CD4-positive, alpha-beta T cell (primary cell): ENCODE data around the gene MARCHF3. TPM values are rescaled to one million over a fixed set of nuclear protein-coding genes. Genes with fewer than 3 reads are reported as not detected.

Source experiments
- ATAC-seq: fragments of 200-7000 bp; cut with Tn5 transposase; one replicate; pipeline ENCODE4 v1.10.0; 2022; ENCODE audit warnings: mild to moderate bottlenecking; ENCODE audit not compliant: poor library complexity
- CTCF ChIA-PET: fragments of 350-600 bp; sonication (Branson Sonifier 250); formaldehyde crosslinking; loops from one replicate; lab custom pipeline; 2021; ENCODE audit warnings: antibody characterized with exemption, inconsistent platforms; lab: Charles Lee
- POLR2A ChIA-PET: fragments of 350-600 bp; sonication (Branson Sonifier 250); formaldehyde crosslinking; loops from one replicate; lab custom pipeline; 2021; ENCODE audit warnings: antibody characterized with exemption, inconsistent platforms; lab: Charles Lee
- DNase-seq, 14 experiments: peaks; one replicate each; pipeline ENCODE4 v3.0.0-alpha.2; 2013 to 2020; ENCODE audit warnings: mixed read lengths in 2 of 14
- H3K27ac ChIP-seq, 2 donors: one replicate each; pipeline versions ENCODE4 v1.5.1 to v1.7.0; 2013; ENCODE audit warnings: low read length in 2 of 2, low read depth in 1 of 2, mild to moderate bottlenecking in 1 of 2
- H3K27me3 ChIP-seq, 2 experiments: 1 replicate in 1 of 2; 2 replicates in 1 of 2; pipeline versions ENCODE4 v1.6.1 to v1.7.0; 2013; ENCODE audit warnings: low read length in 2 of 2, control low read depth in 1 of 2, mild to moderate bottlenecking in 1 of 2, moderate library complexity in 1 of 2; ENCODE audit not compliant: insufficient read depth in 2 of 2, control insufficient read depth in 1 of 2
- H3K36me3 ChIP-seq: one replicate; pipeline ENCODE4 v1.6.1; 2013; ENCODE audit warnings: low read length, control low read depth; ENCODE audit not compliant: insufficient read depth
- H3K4me1 ChIP-seq: one replicate; pipeline ENCODE4 v1.6.1; 2013; ENCODE audit warnings: low read length, control low read depth; ENCODE audit not compliant: insufficient read depth
- H3K4me3 ChIP-seq: one replicate; pipeline ENCODE4 v1.5.1; 2013; ENCODE audit warnings: mild to moderate bottlenecking, low read length, moderate library complexity
- H3K9me3 ChIP-seq, 2 experiments: 1 replicate in 1 of 2; 2 replicates in 1 of 2; pipeline versions ENCODE4 v1.6.1 to v1.7.0; 2013; ENCODE audit warnings: low read length in 2 of 2, mild to moderate bottlenecking in 2 of 2, control low read depth in 1 of 2, moderate library complexity in 1 of 2; ENCODE audit not compliant: control insufficient read depth in 1 of 2, insufficient read depth in 1 of 2
- H3K27ac Mint-ChIP-seq: one replicate; pipeline ENCODE4 v1.8.0; 2020; ENCODE audit warnings: mixed read lengths
- H3K27me3 Mint-ChIP-seq: one replicate; pipeline ENCODE4 v1.8.0; 2021; ENCODE audit warnings: mixed read lengths
- H3K36me3 Mint-ChIP-seq: one replicate; pipeline ENCODE4 v1.8.0; 2021; ENCODE audit warnings: low read depth, mixed read lengths
- H3K4me1 Mint-ChIP-seq: one replicate; pipeline ENCODE4 v1.8.0; 2021; ENCODE audit warnings: low read depth, mixed read lengths
- H3K4me3 Mint-ChIP-seq: one replicate; pipeline ENCODE4 v1.8.0; 2020; ENCODE audit warnings: mild to moderate bottlenecking, mixed read lengths
- H3K9me3 Mint-ChIP-seq: one replicate; pipeline ENCODE4 v1.8.0; 2020; ENCODE audit warnings: mixed read lengths
- CTCF ChIP-seq: fragments of 200-600 bp; IDR thresholded peaks from one replicate; pipeline ENCODE4 v1.8.0; 2022; ENCODE audit warnings: antibody characterized with exemption, mild to moderate bottlenecking
- intact Hi-C, 2 experiments: fragments of 100-400 bp; cut with DNase I in 1 of 2; cut with micrococcal nuclease in 1 of 2; formaldehyde crosslinking; loops; one replicate each; pipeline versions ENCODE4 v1.15.1 to v1.9.0; 2023 to 2025; cut with DNase I, micrococcal nuclease
- total RNA-seq, 174 experiments: library from RNA in 2 of 174; stranded (reverse) in 2 of 174; gene quantifications; one replicate each; pipeline ENCODE4 v1.2.3 and lab custom pipeline; 2021 to 2026

MARCHF3 gene
- total RNA-seq, 2 experiments from 2014 or later = 5.2 to 6.2 TPM

- peak overlapping the region; percentile 77 for H3K4me3 Mint-ChIP-seq
- intact Hi-C loops = loop anchor here in 1 of 2 experiments (5.0 kb wide), 1 partner anchor 39 kb away; no protein-coding TSS in a partner anchor
- peaks cover 36% of the 10 kb centered on the region for H3K4me1 Mint-ChIP-seq
- no peaks in the 10 kb centered on the region for H3K27me3 Mint-ChIP-seq
- Histone ChIP-seq H3K9me3 (no peaks in the 10 kb centered on the region), H3K4me1 (peaks cover 16% of the 10 kb centered on the region), H3K27me3 (no peaks in the 10 kb centered on the region), H3K4me3 (no peak overlapping the region), H3K36me3 (no peaks in the 10 kb centered on the region), H3K27ac (peak overlapping the region; percentile 38 to 54)
- no peaks in the 10 kb centered on the region for H3K36me3 Mint-ChIP-seq
- H3K27ac Mint-ChIP-seq = peak overlapping the region; percentile 85
- TF ChIP-seq CTCF = no peak
- ATAC-seq (peak; percentile 88), DNase-seq (peak in 7 of 14 experiments; percentile 5 to 74 (median 39))
- ChIA-PET CTCF (no interaction called here), POLR2A (interaction anchor here (0.9 kb wide), 1 partner anchor 119 kb away, joined by 3 read pairs; no protein-coding TSS in a partner anchor)
- no peaks in the 10 kb centered on the region for H3K9me3 Mint-ChIP-seq
These were observed 42.3 kb downstream of the MARCHF3 start for GRCh38 chr5:126988021-126988569.

GRCh38 chr5:126987271-126987899 is 43.0 kb downstream of the MARCHF3 start:
- Mint-ChIP-seq H3K4me1 (peaks cover 34% of the 10 kb centered on the region), H3K9me3 (no peaks in the 10 kb centered on the region), H3K36me3 (no peaks in the 10 kb centered on the region), H3K4me3 (no peak overlapping the region), H3K27ac (peak overlapping the region; percentile 85), H3K27me3 (no peaks in the 10 kb centered on the region)
- Histone ChIP-seq H3K27me3 (no peaks in the 10 kb centered on the region), H3K4me3 (no peak overlapping the region), H3K9me3 (no peaks in the 10 kb centered on the region), H3K36me3 (no peaks in the 10 kb centered on the region), H3K4me1 (peaks cover 16% of the 10 kb centered on the region), H3K27ac (peak overlapping the region; percentile 38 to 54)
- ATAC-seq = no peak
- ChIA-PET POLR2A (interaction anchor here (0.7 kb wide), 1 partner anchor 85 kb away, joined by 3 read pairs; no protein-coding TSS in a partner anchor), CTCF (interaction anchor here (0.6 kb wide), 1 partner anchor 18 kb away, joined by 3 read pairs; no protein-coding TSS in a partner anchor)
- TF ChIP-seq CTCF = no peak
- DNase-seq = no peak
- intact Hi-C loops = loop anchor here in 1 of 2 experiments (5.0 kb wide), 1 partner anchor 40 kb away; no protein-coding TSS in a partner anchor

GRCh38 chr5:126984632-126985031 is 45.7 kb downstream of the MARCHF3 start:
- CTCF ChIA-PET = no interaction called here

More at GRCh38 chr5:126984632-126985031, 45.7 kb downstream of the MARCHF3 start:
- Mint-ChIP-seq H3K27me3 (no peaks in the 10 kb centered on the region), H3K27ac (peak overlapping the region; percentile 1), H3K36me3 (no peaks in the 10 kb centered on the region), H3K9me3 (no peaks in the 10 kb centered on the region), H3K4me1 (peaks cover 36% of the 10 kb centered on the region), H3K4me3 (no peak overlapping the region)
- ATAC-seq = no peak
- no peak overlapping the region for H3K27ac ChIP-seq
- no peaks in the 10 kb centered on the region for H3K36me3 ChIP-seq
- intact Hi-C loops = loop anchor here (5.0 kb wide), 2 partner anchors 43 to 117 kb away; no protein-coding TSS in a partner anchor
- H3K9me3 ChIP-seq = no peaks in the 10 kb centered on the region
- peaks cover 15% of the 10 kb centered on the region for H3K4me1 ChIP-seq
- H3K4me3 ChIP-seq = no peak overlapping the region
- no peaks in the 10 kb centered on the region for H3K27me3 ChIP-seq
- no peak for TF ChIP-seq CTCF
- no peak for DNase-seq
- POLR2A ChIA-PET = no interaction called here
